Measurements from ENCODE around the gene CCDC191.

DNA sequence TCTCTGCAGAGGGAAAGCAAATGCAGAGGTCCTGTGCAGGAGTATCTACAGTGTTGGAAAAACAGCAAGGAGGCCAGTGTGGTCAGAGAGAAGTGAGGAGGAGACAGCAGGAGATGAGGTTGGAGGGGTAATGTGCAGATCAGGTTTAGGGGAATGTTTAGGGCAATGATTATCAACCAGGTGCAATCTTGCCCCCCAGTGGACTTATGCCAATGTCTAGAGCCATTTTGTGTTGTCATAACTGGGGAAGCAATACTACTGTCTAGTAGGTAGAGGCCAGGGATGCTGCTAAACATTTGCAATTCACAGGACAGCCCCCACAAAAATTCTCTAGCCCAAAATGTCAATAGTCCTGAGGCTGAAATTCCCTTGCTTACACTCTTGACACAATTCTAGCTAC lies 13.1 kb downstream of the CCDC191 start:
- TF ChIP-seq POLR2A (IDR thresholded peaks at IDR 0.05; ENCODE audit: low read depth, low read length) (no peak), MAFK (IDR thresholded peaks at IDR 0.05; ENCODE audit: low read depth, low read length) (no peak), BHLHE40 (IDR thresholded peaks at IDR 0.05; ENCODE audit: low read depth, low read length) (no peak), CEBPB (IDR thresholded peaks at IDR 0.05; ENCODE audit: low read depth, low read length) (no peak), SMC3 (IDR thresholded peaks at IDR 0.05; ENCODE audit: low read depth, low read length) (no peak), RCOR1 (IDR thresholded peaks at IDR 0.05; ENCODE audit: insufficient replicate concordance, low read length) (no peak), RFX5 (IDR thresholded peaks at IDR 0.05; ENCODE audit: low read depth, low read length) (no peak), CHD1 (IDR thresholded peaks at IDR 0.05; ENCODE audit: low read depth, low read length) (no peak), RAD21 (IDR thresholded peaks at IDR 0.05; ENCODE audit: low read length) (no peak), MXI1 (IDR thresholded peaks at IDR 0.05; ENCODE audit: borderline replicate concordance, low read depth, low read length) (no peak), FOS (IDR thresholded peaks at IDR 0.05; ENCODE audit: low read depth, low read length) (no peak)
- TF ChIP-seq, protein P1, sequence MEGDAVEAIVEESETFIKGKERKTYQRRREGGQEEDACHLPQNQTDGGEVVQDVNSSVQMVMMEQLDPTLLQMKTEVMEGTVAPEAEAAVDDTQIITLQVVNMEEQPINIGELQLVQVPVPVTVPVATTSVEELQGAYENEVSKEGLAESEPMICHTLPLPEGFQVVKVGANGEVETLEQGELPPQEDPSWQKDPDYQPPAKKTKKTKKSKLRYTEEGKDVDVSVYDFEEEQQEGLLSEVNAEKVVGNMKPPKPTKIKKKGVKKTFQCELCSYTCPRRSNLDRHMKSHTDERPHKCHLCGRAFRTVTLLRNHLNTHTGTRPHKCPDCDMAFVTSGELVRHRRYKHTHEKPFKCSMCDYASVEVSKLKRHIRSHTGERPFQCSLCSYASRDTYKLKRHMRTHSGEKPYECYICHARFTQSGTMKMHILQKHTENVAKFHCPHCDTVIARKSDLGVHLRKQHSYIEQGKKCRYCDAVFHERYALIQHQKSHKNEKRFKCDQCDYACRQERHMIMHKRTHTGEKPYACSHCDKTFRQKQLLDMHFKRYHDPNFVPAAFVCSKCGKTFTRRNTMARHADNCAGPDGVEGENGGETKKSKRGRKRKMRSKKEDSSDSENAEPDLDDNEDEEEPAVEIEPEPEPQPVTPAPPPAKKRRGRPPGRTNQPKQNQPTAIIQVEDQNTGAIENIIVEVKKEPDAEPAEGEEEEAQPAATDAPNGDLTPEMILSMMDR (conservative IDR thresholded peaks at IDR 0.05; ENCODE audit: low read depth, low read length): no peak
